Inflammatory macrophage (primary cell): ENCODE data around the gene PLEKHA3.
"Not testable (repeated sequence)": the region's sequence is repeated elsewhere in the genome, so short reads cannot be mapped to it uniquely, and the experiment has no call there.

Experiments
- DNase-seq, 2 donors: peaks; one replicate each; pipeline ENCODE4 v3.0.0-alpha.2; 2020 to 2022

PLEKHA3 gene

GRCh38 chr2:178479275-178479616 lies 1.0 kb upstream of the PLEKHA3 start:
- DNase-seq, result no peak

- DNase-seq, result no peak
Observed at GRCh38 chr2:178479758-178480226, 465 bp upstream of the PLEKHA3 start.

GRCh38 chr2:178482437-178482836 lies 2.2 kb downstream of the PLEKHA3 start:
- DNase-seq, result no peak

GRCh38 chr2:178484245-178485041 lies 4.2 kb downstream of the PLEKHA3 start:
- no peak for DNase-seq

- DNase-seq, result no peak
Observed at GRCh38 chr2:178485356-178485755, 5.1 kb downstream of the PLEKHA3 start.

- DNase-seq, result no peak
Observed at GRCh38 chr2:178491612-178492011, 11.4 kb downstream of the PLEKHA3 start.

- DNase-seq, result no peak
Observed at GRCh38 chr2:178496049-178496448, 15.8 kb downstream of the PLEKHA3 start.

- DNase-seq, result no peak
Observed at GRCh38 chr2:178498137-178498536, 17.9 kb downstream of the PLEKHA3 start.

GRCh38 chr2:178499640-178500039 lies 19.4 kb downstream of the PLEKHA3 start:
- DNase-seq, result no peak

GRCh38 chr2:178502751-178503150 lies 22.5 kb downstream of the PLEKHA3 start:
- no peak for DNase-seq

GRCh38 chr2:178506101-178506500 lies 25.8 kb downstream of the PLEKHA3 start:
- peak in 1 of 2 donors; percentile 31 for DNase-seq

- DNase-seq, result no peak
Observed at GRCh38 chr2:178506524-178506923, 26.3 kb downstream of the PLEKHA3 start.

GRCh38 chr2:178506949-178507348 lies 26.7 kb downstream of the PLEKHA3 start:
- no peak for DNase-seq

GRCh38 chr2:178508646-178509045 lies 28.4 kb downstream of the PLEKHA3 start:
- no peak for DNase-seq

GRCh38 chr2:178510384-178510783 lies 30.1 kb downstream of the PLEKHA3 start:
- no peak for DNase-seq

- no peak for DNase-seq
Observed at GRCh38 chr2:178512484-178512883, 32.2 kb downstream of the PLEKHA3 start.

- DNase-seq, result no peak
Observed at GRCh38 chr2:178513876-178514275, 33.6 kb downstream of the PLEKHA3 start.

- no peak for DNase-seq
Observed at GRCh38 chr2:178514664-178515063, 34.4 kb downstream of the PLEKHA3 start.

GRCh38 chr2:178517496-178517895 lies 37.2 kb downstream of the PLEKHA3 start:
- no peak for DNase-seq

- DNase-seq, result no peak
Observed at GRCh38 chr2:178521304-178522150, 41.3 kb downstream of the PLEKHA3 start.

- peak; percentile 82 to 83 for DNase-seq
Observed at GRCh38 chr2:178522950-178523595, 42.8 kb downstream of the PLEKHA3 start.

- DNase-seq, result no peak
Observed at GRCh38 chr2:178523596-178524134, 43.4 kb downstream of the PLEKHA3 start.

GRCh38 chr2:178525010-178525409 lies 44.8 kb downstream of the PLEKHA3 start:
- not testable (repeated sequence) for DNase-seq
